SK-N-SH (cell line): ENCODE results near the gene ESYT1.
A peak's percentile ranks its signal among the peaks of the same experiment; 100 is the strongest.

ENCODE experiments used
- NFIC ChIP-seq: IDR thresholded peaks from 2 replicates; pipeline ENCODE4 v1.4.0; 2012; ENCODE audit warnings: borderline replicate concordance
- RAD21 ChIP-seq: IDR thresholded peaks from 2 replicates; pipeline ENCODE4 v1.6.1; 2012; ENCODE audit warnings: mild to moderate bottlenecking, low read length
- RXRA ChIP-seq: IDR thresholded peaks from 2 replicates; pipeline ENCODE4 v1.4.0; 2012; ENCODE audit warnings: low read depth, mild to moderate bottlenecking, borderline replicate concordance
- TAF1 ChIP-seq: IDR thresholded peaks from 2 replicates; pipeline ENCODE4 v1.6.1; 2012; ENCODE audit warnings: low read depth, mild to moderate bottlenecking, low read length, moderate library complexity, borderline replicate concordance
- YY1 ChIP-seq: IDR thresholded peaks from 2 replicates; pipeline ENCODE4 v1.4.0; 2012; ENCODE audit warnings: low read depth, mild to moderate bottlenecking
- TF ChIP-seq, protein P1 (sequence below): fragments of 200-600 bp; sonication (generic); IDR thresholded peaks from 2 replicates; pipeline ENCODE4 v1.6.1; 2017; ENCODE audit warnings: antibody characterized with exemption, mild to moderate bottlenecking, moderate library complexity
- TF ChIP-seq, protein P2 (sequence below): IDR thresholded peaks from 2 replicates; pipeline ENCODE4 v1.6.1; 2012; ENCODE audit warnings: mild to moderate bottlenecking, low read depth, low read length, moderate library complexity
- TF ChIP-seq, protein P3 (sequence below): fragments of 150-350 bp; IDR thresholded peaks from 2 replicates; pipeline ENCODE4 v1.6.1; 2016; ENCODE audit warnings: mild to moderate bottlenecking, low read depth, low read length

DNA sequence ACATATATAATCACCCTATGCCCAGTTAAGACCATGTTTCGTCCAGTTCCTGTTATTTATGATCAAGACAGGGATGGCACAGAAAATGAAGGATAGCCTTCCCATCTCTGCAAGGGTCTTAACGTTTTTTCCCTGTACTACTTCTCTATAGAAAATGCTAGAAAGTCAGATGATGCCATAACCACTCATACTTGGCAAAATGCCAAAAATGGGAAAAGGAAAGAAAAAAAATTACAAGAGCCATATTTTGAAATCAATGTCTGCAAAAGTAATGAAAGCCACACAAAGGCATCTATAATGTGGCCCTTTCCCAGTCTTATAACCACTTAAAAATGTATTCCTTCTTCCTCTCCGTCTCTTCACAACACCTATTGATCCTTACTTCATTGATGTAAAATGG lies 22.5 kb downstream of the ESYT1 start:
- TF ChIP-seq, protein P1, sequence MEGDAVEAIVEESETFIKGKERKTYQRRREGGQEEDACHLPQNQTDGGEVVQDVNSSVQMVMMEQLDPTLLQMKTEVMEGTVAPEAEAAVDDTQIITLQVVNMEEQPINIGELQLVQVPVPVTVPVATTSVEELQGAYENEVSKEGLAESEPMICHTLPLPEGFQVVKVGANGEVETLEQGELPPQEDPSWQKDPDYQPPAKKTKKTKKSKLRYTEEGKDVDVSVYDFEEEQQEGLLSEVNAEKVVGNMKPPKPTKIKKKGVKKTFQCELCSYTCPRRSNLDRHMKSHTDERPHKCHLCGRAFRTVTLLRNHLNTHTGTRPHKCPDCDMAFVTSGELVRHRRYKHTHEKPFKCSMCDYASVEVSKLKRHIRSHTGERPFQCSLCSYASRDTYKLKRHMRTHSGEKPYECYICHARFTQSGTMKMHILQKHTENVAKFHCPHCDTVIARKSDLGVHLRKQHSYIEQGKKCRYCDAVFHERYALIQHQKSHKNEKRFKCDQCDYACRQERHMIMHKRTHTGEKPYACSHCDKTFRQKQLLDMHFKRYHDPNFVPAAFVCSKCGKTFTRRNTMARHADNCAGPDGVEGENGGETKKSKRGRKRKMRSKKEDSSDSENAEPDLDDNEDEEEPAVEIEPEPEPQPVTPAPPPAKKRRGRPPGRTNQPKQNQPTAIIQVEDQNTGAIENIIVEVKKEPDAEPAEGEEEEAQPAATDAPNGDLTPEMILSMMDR: no peak
- TF ChIP-seq RXRA (no peak), NFIC (peak; percentile 90), YY1 (no peak), RAD21 (no peak), TAF1 (no peak)
- TF ChIP-seq, protein P2, sequence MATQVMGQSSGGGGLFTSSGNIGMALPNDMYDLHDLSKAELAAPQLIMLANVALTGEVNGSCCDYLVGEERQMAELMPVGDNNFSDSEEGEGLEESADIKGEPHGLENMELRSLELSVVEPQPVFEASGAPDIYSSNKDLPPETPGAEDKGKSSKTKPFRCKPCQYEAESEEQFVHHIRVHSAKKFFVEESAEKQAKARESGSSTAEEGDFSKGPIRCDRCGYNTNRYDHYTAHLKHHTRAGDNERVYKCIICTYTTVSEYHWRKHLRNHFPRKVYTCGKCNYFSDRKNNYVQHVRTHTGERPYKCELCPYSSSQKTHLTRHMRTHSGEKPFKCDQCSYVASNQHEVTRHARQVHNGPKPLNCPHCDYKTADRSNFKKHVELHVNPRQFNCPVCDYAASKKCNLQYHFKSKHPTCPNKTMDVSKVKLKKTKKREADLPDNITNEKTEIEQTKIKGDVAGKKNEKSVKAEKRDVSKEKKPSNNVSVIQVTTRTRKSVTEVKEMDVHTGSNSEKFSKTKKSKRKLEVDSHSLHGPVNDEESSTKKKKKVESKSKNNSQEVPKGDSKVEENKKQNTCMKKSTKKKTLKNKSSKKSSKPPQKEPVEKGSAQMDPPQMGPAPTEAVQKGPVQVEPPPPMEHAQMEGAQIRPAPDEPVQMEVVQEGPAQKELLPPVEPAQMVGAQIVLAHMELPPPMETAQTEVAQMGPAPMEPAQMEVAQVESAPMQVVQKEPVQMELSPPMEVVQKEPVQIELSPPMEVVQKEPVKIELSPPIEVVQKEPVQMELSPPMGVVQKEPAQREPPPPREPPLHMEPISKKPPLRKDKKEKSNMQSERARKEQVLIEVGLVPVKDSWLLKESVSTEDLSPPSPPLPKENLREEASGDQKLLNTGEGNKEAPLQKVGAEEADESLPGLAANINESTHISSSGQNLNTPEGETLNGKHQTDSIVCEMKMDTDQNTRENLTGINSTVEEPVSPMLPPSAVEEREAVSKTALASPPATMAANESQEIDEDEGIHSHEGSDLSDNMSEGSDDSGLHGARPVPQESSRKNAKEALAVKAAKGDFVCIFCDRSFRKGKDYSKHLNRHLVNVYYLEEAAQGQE: no peak
- TF ChIP-seq, protein P3, sequence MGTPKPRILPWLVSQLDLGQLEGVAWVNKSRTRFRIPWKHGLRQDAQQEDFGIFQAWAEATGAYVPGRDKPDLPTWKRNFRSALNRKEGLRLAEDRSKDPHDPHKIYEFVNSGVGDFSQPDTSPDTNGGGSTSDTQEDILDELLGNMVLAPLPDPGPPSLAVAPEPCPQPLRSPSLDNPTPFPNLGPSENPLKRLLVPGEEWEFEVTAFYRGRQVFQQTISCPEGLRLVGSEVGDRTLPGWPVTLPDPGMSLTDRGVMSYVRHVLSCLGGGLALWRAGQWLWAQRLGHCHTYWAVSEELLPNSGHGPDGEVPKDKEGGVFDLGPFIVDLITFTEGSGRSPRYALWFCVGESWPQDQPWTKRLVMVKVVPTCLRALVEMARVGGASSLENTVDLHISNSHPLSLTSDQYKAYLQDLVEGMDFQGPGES: no peak
